Fibroblast of skin of back (primary cell): ENCODE results near the gene AP5S1. TPM values are rescaled to one million over a fixed set of nuclear protein-coding genes. Genes with fewer than 3 reads are reported as not detected.
A peak's percentile ranks its signal among the peaks of the same experiment; 100 is the strongest.
"Not testable (repeated sequence)": the region's sequence is repeated elsewhere in the genome, so short reads cannot be mapped to it uniquely, and the experiment has no call there.

Experiments used
- DNase-seq: peaks from one replicate; pipeline ENCODE4 v3.0.0-alpha.2; 2013
- polyA plus RNA-seq, 2 experiments: library from polyadenylated mRNA; unstranded; fragments of 120-200 nt; gene quantifications; one replicate each; pipeline ENCODE4 v1.2.1, GENCODE V29; 2013; ENCODE audit not compliant: insufficient read length in 2 of 2

Gene AP5S1
- polyA plus RNA-seq (2013, experiment 1 of 2; ENCODE audit: insufficient read length): 12.9 TPM
- 8.9 TPM for polyA plus RNA-seq (2013, experiment 2 of 2; ENCODE audit: insufficient read length)

- peak; percentile 96 for DNase-seq
Measured at GRCh38 chr20:3820048-3820900, at the start of gene AP5S1. AP5S1 (plus strand) TSS chr20:3820547; CDS start chr20:3822118, 1,571 bp downstream.

DNA sequence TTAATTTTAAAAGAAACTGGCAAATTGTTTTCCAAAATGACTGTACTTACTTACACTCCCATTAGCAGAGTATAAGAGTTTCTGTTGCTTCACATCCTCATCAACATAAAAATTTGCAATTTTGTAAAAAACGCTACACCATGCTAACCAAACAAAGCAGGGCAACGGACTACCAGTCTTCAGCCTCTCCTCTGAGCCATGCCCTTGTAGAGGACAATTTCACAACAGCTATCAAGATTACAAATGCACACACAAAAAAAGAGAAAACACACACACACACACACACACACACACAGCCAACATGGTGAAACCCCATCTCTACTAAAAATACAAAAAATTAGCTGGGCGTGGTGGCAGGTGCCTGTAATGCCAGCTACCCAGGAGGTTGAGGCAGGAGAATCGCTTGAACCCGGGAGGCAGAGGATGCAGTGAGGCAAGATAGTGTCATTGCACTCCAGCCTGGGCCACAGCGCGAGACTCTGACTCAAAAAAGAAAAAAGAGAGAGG is 48.7 kb upstream of the AP5S1 start:
- no peak for DNase-seq

- no peak for DNase-seq
Measured at GRCh38 chr20:3775457-3776108, 44.8 kb upstream of the AP5S1 start.

DNA sequence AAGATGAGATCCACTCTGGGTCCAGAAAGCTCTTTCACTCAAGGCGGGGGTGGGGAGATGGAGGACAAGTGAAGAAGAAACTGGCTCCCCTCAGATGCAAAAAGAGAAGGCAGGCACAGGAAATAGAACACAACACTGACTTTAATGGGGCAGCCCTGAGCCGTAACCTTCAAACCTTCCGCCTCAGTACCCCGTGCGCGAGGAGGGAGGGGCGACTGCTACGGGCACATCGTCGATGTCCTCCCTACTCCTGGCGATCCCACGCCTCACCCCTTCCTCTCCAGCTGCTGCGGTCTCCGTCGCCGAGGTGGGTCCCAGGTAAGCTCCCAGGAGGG is 43.0 kb upstream of the AP5S1 start:
- no peak for DNase-seq

GRCh38 chr20:3777716-3778629 is 42.4 kb upstream of the AP5S1 start:
- DNase-seq: peak; percentile 46

GRCh38 chr20:3778976-3779375 is 41.4 kb upstream of the AP5S1 start:
- no peak for DNase-seq

GRCh38 chr20:3781153-3781910 is 39.0 kb upstream of the AP5S1 start, which contains the start of gene SPEF1:
SPEF1 (minus strand) TSS chr20:3781448; CDS start chr20:3781287, 161 bp downstream.
- DNase-seq: peak; percentile 96

GRCh38 chr20:3782597-3782996 is 37.8 kb upstream of the AP5S1 start:
- no peak for DNase-seq

DNA sequence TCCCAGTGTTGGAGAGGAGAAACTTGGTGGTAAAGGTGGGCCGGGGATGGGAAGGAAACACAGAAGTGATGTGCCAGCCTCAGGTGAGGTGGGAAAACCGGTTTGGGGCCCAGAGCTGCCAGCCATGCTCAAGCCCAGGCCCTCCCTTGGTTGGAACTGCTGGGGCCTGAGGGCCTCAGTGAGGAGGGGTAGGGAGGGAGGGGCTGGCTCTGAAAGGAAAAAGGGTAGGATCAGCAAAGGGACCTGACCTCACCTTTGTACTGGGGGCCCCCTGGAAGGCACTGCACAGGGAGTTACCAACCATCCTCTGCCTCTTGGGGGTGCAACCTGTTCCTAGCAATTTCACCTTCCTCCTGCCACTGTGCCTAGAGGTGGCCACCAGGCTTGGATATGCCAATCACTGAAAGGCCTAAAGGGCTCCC is 37.3 kb upstream of the AP5S1 start:
- no peak for DNase-seq

GRCh38 chr20:3783511-3784195 is 36.7 kb upstream of the AP5S1 start:
- DNase-seq: no peak

DNA sequence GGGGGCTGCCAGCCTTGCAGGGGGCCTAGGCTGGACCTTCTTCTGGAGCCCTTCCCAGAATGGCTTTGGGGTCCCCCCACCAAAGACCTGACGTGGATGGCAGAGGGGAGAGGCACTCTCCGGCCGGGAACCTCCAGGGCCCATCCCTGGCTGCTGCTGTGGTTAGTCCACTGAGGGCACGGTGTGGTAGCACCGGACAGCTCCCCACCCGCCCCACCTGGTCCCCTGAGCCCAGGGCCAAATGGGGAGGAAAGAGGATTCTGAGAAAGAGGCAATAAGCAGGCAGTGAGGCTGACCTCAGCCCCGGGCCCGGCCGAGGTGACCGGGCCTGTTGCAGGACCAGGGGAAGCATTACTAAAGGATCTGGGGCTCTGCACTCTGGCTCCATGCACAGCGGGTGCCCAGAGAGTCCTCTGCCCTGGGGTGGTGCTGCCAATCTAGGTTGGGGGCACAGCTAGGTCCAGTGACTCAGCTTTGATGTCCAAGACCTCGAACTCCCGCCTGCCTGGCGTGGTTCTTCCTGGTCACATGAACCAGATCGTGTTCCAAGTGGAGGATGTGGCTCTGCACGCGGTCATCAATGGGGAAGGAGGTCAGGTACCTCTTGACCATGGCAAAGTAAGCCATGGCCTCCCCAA is 36.0 kb upstream of the AP5S1 start:
- no peak for DNase-seq

GRCh38 chr20:3784863-3785239 is 35.5 kb upstream of the AP5S1 start:
- no peak for DNase-seq

DNA sequence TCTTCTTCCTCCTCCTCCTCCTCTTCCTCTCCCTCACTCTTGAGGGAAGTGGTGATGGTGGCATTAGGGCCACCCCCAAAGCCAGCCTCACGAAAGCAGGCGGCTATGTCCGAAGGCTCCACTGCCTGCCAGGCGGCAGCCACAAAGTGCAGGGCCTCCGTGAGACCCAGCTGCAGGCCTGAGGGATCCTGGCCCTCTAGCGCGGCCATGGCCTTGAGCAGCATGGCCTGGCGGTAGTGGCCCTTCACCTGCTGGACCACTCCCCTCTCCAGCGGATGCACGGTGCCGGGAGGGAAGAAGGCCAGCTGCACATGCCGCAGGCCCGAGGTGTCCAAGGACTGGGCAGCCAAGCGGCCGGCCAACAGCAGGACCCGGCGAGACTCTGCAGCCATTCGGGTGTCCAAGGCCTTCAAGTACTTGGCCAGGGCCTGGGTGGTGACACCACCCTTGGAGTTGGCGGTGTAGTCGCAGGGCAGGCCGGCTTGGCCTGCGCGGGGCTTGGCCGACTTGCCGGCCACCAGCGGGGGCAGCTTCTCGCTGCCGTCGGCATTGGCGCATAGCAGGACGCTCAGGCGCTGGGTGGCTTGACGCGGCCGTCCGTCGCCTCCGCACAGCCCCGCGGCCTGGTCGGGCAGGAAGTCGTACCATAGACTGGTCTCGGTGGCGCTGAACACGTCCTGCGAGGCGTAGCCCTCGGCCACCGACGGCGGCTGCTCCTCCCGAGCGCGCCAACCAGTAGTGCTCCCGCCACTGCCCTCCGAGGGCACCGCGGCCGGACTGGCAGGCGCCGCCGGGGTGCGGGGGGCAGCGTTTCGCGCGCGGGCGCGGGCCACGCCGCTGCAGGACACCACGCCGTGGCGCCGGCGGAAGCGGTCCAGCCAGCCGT is 34.9 kb upstream of the AP5S1 start:
- peak; percentile 29 for DNase-seq

DNA sequence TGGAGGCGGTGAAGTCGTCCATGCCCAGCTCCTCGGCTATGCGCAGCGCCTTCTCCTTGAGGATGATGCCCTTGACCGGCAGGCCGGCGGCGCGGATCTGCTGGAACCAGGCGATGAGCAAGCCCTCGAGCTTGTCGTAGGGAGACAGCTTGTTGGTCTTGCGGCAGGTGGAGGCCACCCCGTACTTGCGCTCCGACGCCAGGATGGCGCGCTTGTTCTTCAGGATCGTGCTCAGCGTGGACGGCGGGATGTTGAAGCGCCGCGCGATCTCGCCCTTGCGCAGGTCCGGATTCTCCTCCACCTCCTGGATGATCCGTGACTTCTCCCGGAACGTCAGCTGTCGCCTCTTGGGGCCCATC is 34.2 kb upstream of the AP5S1 start:
- DNase-seq: peak; percentile 55

GRCh38 chr20:3786665-3787323 is 33.6 kb upstream of the AP5S1 start, which contains the start of gene CENPB:
CENPB (minus strand) TSS chr20:3786740; CDS start chr20:3786483, 257 bp downstream.
- peak; percentile 85 for DNase-seq

DNA sequence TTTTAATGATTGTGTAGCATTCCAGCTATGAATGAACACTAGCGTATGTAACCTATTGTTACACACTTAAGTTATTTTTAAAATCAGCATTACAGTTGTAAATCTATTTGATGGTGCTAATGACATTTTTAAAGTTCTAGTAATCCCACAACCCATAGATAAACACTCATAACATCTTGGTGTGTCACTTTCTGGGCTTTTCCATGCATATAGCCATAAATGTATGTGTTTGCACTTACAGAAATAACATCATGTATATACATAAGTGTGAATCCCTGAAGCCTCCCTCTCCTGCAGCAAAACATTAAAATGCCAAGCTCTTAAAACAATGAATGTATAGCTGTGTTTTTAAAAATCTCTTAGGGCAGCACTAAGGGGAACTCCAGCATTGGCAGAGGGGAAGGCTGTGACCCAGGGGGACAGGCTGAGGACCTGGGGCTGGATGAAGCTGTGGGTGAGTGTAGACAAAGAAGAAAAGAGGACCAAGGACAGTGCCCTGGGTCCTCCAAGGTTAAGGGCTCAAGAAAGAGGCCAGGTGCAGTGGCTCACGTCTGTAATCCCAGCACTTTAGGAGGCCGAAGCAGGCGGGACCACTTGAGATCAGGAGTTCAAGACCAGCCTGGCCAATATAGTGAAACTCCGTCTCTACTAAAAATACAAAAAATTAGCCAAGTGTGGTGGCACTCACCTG is 32.9 kb upstream of the AP5S1 start:
- peak; percentile 33 for DNase-seq

DNA sequence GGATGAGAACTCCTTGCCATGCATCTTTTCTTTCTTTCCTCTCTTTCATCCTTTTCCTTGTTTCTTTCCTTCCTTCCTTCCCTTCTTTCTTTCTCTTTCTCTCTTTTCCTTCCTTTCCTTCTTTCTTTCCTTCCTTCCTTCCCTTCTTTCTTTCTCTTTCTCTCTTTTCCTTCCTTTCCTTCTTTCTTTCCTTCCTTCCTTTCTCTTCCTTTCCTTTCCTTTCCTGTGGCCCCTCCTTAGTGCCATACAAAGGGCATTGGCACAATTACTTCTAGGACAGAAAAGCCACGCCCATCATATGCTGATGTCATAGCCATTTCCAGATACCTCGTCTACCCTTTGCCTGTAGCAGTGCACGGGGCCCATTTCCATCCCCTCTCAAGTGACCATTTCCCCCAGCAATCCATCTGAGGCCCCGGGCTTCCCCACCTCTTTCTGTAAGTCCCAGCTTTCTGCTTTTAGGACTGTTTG is 31.6 kb upstream of the AP5S1 start:
- DNase-seq: no peak

- not testable (repeated sequence) for DNase-seq
Measured at GRCh38 chr20:3789201-3789600, 31.1 kb upstream of the AP5S1 start.
